ENCODE results near the gene GAS2L2. TPM values are rescaled to one million over a fixed set of nuclear protein-coding genes. Genes with fewer than 3 reads are reported as not detected.
A peak's percentile ranks its signal among the peaks of the same experiment; 100 is the strongest.
"Not testable (repeated sequence)": the region's sequence is repeated elsewhere in the genome, so short reads cannot be mapped to it uniquely, and the experiment has no call there.

The GAS2L2 gene
- polyA plus RNA-seq, 1 donor = not detected

DNA sequence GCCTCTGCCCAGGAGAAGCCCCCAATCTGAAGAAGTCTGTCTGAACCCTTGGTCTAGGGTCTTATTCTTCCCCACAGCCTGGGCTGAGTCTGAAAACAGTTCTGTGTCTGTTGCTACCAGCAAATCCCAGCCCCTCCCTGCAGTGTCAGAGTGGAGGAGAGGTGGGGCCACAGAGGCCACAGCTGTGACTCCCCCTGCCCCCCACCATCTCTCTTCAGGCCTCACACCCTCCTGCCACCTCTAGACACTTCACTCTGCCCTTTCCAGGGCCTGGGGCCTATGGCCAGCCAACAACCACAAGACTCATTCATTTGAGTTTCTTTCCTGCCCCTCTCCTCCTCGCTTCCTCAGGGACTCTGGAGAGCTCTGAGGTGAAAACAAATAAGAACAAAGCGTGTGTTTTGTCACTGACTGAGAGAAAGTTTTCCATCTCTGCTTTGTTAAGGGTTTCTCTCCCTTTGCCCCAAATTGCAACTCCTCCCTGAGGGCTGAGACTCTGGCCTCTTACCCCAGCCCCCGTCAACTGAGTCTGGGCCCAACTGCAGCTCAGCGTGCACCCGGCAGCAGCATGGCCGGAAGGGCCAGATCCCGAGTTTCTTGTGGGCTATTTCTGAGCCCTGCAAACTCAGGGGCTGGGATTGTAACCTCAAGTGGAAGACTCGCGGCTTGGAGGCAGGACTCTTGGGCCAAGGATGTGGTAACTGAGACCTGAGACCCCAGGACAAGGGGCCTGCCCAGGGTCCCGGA lies 20.8 kb upstream of the GAS2L2 start:
- no peak for DNase-seq (ENCODE audit: low read depth)

DNA sequence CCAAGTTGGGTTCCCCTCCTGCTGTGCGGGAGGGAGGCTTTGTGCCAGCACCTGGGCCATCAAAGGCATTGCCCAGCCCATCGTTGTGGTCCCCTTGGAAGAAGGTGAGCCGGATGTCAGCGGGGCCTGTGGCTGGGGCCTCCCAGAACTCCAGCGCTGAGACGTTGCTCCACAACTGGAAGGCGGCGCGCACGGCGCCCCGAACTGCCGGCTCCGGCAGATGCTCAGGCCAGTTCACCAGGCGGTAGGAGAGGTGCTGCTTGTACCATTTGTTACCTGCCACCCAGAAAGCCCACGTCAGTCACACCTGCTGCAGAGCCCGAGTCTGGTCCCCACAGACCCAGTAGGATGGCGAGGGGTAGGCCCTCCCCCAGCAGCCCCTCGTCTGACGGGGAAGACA lies 20.1 kb upstream of the GAS2L2 start:
- no peak for DNase-seq (ENCODE audit: low read depth)

DNA sequence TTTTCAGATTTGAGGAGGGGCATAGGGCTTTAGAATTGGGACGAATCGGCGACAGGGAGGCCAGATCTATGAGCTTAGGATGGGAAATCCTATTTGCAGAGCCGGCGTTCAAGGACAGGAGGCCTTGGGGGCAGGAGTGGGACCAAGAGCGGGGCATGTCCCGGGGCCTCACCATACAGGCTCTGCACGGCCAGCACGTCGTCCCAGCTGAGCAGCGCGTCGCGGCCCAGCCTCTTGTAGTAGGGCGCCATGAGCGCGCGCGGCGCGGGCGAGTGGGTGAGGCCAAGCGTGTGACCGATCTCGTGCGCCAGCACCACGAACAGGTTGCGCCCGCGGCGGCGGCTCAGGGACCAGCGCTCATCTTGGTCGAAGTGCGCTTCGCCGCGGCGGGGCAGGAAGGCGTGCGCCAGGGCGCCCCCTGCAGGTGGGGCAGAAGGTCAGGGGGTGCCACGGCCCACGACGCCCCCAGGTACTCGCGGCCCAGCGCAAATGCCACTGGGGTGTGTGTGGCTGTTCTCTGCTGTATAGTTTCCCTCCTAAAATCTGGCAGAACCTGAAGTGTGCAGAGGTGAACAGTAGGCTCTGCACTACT lies 17.0 kb upstream of the GAS2L2 start:
- no peak for DNase-seq (ENCODE audit: low read depth)

- DNase-seq (ENCODE audit: low read depth) = no peak
These were observed 15.8 kb upstream of the GAS2L2 start for GRCh38 chr17:35768797-35769196.

- DNase-seq (ENCODE audit: low read depth) = no peak
These were observed 14.0 kb upstream of the GAS2L2 start for GRCh38 chr17:35766903-35767510.

DNA sequence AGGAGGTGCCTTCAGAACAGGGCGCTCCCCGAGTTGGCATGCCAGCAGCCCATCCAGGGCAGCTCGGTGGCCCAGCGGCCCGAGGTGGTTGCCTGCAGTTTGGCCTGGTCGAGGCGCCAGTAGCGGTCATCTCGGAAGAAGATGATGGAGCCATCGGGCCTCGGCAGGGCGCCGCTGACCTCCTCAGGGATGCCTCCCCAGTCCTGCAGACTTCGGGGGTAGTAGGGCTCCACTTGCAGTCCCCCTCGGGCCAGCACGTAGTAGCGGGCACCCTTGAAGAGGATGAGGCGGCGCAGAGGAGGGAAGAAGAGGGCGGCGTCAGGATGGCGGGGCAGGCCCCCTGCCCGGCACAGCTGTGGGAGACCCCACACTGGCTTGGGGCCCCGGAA lies 13.4 kb upstream of the GAS2L2 start:
- no peak for DNase-seq (ENCODE audit: low read depth)

DNA sequence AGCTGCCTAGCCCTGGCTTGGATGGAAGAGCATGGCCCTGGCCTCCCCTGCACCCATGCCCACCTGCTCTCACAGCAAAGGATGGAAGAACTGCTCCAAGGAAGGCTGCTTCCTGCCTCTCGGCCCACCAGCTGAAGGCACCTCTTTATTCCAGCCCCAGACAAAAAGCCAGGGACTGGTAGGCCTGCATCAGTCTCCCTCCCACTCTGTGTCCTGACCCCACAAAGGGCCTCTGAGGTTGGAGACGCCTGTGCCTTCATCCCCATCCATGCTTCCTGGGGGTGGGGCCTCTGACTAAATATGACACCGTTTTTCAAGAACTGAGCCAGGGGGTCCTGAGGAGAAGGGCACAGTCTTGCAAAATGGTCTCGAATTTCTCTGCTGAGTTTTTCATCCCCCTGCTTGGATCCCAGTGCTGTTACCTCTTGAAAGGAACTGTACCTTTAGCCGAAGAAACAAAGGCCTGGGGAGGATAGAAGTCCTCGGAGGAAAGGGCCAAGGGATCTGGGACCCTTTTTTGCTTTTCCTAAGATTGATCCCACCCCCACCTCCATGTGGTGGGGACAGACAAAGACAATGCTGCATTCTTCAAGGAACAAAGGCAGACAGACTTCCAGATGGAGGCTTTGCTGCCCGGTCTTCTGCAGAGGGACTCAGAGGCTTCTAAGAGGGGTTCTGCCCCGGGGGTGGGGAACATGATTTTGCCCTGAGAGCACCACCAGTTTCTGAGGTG lies 12.9 kb upstream of the GAS2L2 start:
- no peak for DNase-seq (ENCODE audit: low read depth)

DNA sequence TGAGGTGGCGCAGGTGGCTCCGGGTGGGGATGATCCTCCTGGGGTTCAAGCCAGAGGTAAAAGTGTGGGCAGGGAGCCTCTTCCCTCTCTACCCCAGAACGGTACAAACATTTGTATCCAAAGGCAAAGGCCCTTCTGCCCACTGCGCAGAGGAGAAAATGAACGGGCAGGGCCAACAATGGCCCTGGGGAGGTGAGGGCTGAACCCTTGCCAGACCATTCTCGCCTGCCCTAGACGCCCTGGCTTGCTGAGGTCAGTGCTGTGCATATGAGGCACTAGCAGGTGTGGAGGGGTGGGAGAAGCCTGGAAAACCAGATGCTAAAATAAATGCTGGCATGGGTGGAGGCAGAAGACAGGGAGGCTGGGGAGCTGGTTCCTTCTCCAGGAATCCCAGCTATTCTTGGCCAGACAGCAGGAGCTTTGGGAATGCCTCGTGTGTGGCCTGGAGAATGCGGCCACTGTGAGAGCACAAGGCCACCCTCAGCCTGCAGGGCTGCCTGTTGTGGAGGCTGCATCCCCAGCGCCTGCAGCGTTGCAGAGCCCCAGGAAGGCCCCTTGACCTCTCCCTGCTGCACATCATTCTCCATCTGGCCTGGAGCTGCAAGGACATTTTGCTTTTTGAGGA lies 12.2 kb upstream of the GAS2L2 start:
- no peak for DNase-seq (ENCODE audit: low read depth)

GRCh38 chr17:35764123-35764991 lies 11.3 kb upstream of the GAS2L2 start:
- DNase-seq (ENCODE audit: low read depth) = peak; percentile 55

GRCh38 chr17:35763767-35764122 lies 10.7 kb upstream of the GAS2L2 start:
- DNase-seq (ENCODE audit: low read depth) = no peak

DNA sequence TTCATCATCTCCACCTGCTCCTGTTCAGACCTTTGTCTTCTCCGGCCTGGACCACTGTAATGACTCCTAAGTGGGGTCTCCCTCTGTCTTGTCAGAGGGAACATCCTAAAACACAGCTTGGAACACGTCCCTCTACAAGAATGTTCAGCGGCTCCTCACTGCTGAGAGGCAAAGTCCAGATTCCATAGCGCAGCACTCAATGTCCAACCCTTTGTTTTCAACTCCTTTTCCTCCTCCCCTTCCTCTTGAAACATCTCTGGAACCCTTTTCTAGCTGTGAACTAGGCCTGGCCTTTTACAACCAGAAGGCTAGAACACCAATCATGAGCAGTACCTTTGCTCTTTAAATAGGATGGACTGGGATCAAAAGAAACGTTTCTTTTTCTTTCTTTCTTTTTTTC lies 8.6 kb upstream of the GAS2L2 start:
- no peak for DNase-seq (ENCODE audit: low read depth)

DNA sequence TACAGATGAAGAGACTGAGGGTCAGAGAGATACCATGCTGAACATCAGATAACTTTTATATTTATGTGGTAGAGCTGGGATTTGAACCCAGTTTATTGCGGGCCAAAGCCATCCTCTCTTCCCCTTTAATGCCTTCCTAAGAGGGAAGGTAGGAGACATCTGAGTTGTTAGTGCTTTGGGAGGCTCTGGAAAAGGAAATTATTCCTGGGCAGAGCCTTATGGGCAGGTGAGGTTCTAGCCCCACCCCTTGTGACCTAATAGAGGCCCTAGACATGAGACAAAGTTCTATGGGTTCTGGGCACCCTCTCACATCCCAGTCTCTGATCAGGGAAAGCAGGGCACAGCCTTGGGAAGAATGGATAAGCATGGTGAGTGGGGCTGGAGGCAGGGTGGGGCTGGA lies 7.5 kb upstream of the GAS2L2 start, which contains the start of gene C17orf50:
Gene C17orf50, plus strand, starts transcription at position 301 of the 400 bp plus-strand sequence. Its CDS starts 55 bp downstream, at position 356.
- no peak for DNase-seq (ENCODE audit: low read depth)

GRCh38 chr17:35757243-35757642 lies 4.2 kb upstream of the GAS2L2 start:
- no peak for DNase-seq (ENCODE audit: low read depth)

GRCh38 chr17:35752471-35752870 lies 568 bp downstream of the GAS2L2 start:
- DNase-seq (ENCODE audit: low read depth) = no peak

GRCh38 chr17:35751541-35751940 lies 1.5 kb downstream of the GAS2L2 start:
- DNase-seq (ENCODE audit: low read depth) = not testable (repeated sequence)

GRCh38 chr17:35750526-35751395 lies 2.3 kb downstream of the GAS2L2 start:
- DNase-seq (ENCODE audit: low read depth) = no peak

DNA sequence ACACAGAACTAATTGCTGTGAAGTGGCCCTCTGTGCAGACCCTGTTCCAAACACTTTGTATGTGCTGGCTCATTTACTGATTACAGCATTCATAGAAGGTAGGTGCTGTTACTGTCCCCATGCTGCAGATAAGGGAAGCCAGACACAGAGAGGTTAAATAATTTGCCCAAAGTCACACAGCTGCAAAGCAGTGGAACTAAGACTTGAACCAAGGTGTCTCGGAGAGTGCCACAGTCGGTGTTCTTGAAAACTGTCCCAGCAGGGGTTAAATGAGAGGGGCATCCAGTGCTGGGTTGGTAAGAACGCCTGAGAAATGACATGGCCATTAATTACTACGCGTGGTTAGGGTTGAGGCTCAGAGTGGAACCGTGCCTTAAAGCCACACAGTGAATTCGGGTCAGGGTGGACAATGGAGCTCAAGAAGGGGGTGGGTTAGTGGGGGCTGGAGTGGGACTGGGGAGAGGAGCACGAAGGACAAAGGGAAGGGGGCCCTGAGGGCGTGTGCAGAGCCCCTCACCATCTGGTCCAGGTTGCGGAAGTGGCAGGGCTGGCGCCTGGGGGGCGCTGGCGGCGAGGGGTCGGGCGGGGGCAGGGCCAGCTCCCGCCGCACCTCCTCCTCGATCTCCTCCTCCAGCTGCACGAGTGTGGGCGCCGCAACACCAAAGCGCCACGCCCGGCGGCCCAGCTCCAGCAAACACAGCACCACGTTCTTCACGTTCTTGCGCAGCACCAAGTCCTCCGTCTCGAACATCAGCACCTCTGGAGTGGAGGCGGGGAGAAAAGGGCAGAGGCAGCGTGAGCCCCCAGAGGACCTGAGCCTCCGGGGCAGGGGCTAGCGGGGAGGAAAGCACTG lies 3.3 kb downstream of the GAS2L2 start:
- no peak for DNase-seq (ENCODE audit: low read depth)

DNA sequence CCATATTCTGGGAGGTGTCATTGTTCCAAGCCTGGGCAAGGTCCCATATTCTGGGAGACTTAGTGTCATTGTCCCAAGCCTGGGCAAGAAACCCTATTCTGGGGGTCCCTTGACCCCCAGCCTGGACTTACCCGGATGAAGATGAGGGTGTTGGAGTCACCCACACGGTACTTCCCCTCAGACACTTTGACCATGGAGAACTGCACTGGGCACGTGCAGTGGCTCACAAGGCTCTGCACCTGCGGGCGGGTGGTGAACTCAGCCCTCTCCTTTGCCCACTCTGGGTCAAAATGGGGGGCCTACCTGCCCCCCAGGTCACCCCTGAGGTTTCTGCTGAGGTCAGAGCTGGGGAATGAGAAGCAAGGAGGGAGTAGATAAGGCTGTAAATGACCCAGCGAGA lies 4.1 kb downstream of the GAS2L2 start:
- DNase-seq (ENCODE audit: low read depth) = no peak

GRCh38 chr17:35748341-35748841 lies 4.6 kb downstream of the GAS2L2 start:
- DNase-seq (ENCODE audit: low read depth) = no peak

Data from forelimb muscle (tissue), 1 donor.